ENCODE results near the gene VTI1A. TPM values are rescaled to one million over a fixed set of nuclear protein-coding genes. Genes with fewer than 3 reads are reported as not detected.

The VTI1A gene
- total RNA-seq, 1 donor from 2014 or later, result 39.4 TPM

DNA sequence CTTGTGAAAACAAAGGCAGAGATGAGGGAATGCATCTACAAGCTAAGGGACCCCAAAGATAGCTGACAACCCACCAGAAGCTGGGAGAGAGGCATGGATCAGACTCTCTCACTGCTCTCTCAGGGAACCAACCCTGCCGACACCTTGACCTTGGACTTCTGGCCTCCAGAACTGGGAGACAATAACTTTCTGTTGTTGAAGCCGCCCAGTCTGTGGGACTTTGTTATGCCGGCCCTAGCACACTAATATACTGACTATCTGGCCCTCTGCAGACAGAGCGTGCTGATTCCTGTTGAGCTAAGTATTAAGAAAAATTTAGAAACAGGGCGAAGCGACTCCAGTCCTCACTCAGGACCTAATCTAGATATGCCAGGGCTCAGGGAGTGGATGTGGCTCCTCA is 358.7 kb downstream of the VTI1A start:
- H3K27me3 Mint-ChIP-seq, result no peaks in the 10 kb centered on the region
- H3K36me3 Mint-ChIP-seq (ENCODE audit: insufficient read depth), result peaks cover 3% of the 10 kb centered on the region
- TF ChIP-seq, protein P1, sequence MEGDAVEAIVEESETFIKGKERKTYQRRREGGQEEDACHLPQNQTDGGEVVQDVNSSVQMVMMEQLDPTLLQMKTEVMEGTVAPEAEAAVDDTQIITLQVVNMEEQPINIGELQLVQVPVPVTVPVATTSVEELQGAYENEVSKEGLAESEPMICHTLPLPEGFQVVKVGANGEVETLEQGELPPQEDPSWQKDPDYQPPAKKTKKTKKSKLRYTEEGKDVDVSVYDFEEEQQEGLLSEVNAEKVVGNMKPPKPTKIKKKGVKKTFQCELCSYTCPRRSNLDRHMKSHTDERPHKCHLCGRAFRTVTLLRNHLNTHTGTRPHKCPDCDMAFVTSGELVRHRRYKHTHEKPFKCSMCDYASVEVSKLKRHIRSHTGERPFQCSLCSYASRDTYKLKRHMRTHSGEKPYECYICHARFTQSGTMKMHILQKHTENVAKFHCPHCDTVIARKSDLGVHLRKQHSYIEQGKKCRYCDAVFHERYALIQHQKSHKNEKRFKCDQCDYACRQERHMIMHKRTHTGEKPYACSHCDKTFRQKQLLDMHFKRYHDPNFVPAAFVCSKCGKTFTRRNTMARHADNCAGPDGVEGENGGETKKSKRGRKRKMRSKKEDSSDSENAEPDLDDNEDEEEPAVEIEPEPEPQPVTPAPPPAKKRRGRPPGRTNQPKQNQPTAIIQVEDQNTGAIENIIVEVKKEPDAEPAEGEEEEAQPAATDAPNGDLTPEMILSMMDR (IDR thresholded peaks at IDR 0.05; ENCODE audit: unreplicated experiment), result no peak
- H3K4me3 Mint-ChIP-seq (ENCODE audit: low read depth), result no peak overlapping the region
- peaks cover 36% of the 10 kb centered on the region for H3K4me1 Mint-ChIP-seq (ENCODE audit: low read depth)
- H3K27ac Mint-ChIP-seq, result no peak overlapping the region
- no peak for DNase-seq (ENCODE audit: low spot score, unreplicated experiment)
- H3K9me3 Mint-ChIP-seq (ENCODE audit: low read depth), result peaks cover 3% of the 10 kb centered on the region

DNA sequence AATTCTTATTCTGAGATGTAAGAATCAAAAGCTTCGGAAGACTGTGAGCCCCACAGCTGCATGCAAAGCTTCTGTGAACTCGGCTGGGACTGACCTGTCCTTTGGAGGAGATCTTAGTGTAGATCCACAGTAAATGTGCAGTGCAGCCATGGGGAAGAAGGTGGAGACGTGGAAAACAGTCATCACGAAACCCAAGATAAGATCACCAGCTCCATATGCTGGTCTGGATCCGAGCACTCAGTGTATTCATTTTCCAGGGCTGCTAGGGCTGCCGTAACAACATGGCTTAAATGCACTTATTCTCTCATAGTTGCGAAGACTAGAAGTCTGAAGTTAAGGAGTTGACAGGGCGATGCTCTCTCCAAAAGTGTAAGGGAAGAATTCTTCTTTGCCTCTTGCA is 360.0 kb downstream of the VTI1A start:
- Mint-ChIP-seq H3K9me3 (ENCODE audit: low read depth) (no peaks in the 10 kb centered on the region), H3K36me3 (ENCODE audit: insufficient read depth) (peaks cover 3% of the 10 kb centered on the region), H3K4me3 (ENCODE audit: low read depth) (no peak overlapping the region), H3K27ac (no peak overlapping the region), H3K27me3 (no peaks in the 10 kb centered on the region), H3K4me1 (ENCODE audit: low read depth) (peaks cover 35% of the 10 kb centered on the region)
- no peak for DNase-seq (ENCODE audit: low spot score, unreplicated experiment)
- TF ChIP-seq, protein P1 (IDR thresholded peaks at IDR 0.05; ENCODE audit: unreplicated experiment), result no peak

DNA sequence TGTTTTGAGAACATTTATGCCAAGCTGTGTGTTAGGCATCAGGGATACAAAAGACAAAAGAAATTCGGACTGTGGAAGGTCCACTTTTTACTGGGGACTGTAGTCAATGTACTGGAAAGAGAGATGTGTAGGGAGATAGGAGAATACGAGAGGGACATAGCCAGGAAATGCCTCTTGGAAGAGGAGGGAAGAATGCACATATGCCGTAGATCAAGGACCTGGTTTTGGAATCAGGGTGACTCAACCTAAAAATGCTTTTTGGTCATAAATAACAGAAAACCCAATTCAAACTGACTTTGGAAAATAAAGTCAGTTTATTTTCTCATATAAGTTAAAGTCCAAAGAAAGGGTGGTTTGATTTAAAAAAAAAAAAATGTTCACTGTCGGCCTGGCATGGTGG is 362.7 kb downstream of the VTI1A start:
- no peaks in the 10 kb centered on the region for H3K9me3 Mint-ChIP-seq (ENCODE audit: low read depth)

DNA sequence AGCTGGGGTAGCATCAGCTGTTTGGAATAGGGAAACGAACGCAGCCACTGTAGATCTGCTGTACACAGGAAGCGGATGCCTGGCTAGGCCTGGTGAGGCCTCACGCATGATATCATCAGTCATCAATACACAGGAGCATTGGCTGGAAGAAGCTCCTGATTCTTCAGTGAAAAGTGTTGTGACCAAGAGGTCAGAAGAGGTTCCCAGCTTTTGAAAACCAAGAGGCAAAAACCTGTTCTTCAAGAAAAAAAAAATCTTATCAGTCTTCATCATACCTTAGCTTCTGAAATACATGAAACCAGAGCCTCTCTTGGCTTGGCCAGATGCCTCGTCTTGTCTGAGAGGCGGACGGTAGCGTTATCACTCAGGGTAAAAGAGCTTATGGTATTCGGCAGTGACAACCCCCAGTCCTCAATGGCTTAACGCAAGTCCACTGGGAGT is 363.7 kb downstream of the VTI1A start:
- Mint-ChIP-seq H3K4me1 (ENCODE audit: low read depth) (peaks cover 47% of the 10 kb centered on the region), H3K27ac (peak overlapping the region; percentile 67), H3K4me3 (ENCODE audit: low read depth) (peak overlapping the region; percentile 14), H3K9me3 (ENCODE audit: low read depth) (no peaks in the 10 kb centered on the region), H3K27me3 (no peaks in the 10 kb centered on the region), H3K36me3 (ENCODE audit: insufficient read depth) (peaks cover 3% of the 10 kb centered on the region)
- DNase-seq (ENCODE audit: low spot score, unreplicated experiment), result no peak
- TF ChIP-seq, protein P1 (IDR thresholded peaks at IDR 0.05; ENCODE audit: unreplicated experiment), result no peak

More for the DNA sequence above, 362.7 kb downstream of the VTI1A start:
- TF ChIP-seq, protein P1 (IDR thresholded peaks at IDR 0.05; ENCODE audit: unreplicated experiment), result no peak
- peaks cover 3% of the 10 kb centered on the region for H3K36me3 Mint-ChIP-seq (ENCODE audit: insufficient read depth)
- H3K4me1 Mint-ChIP-seq (ENCODE audit: low read depth), result peaks cover 40% of the 10 kb centered on the region
- no peak for DNase-seq (ENCODE audit: low spot score, unreplicated experiment)
- H3K4me3 Mint-ChIP-seq (ENCODE audit: low read depth), result no peak overlapping the region
- H3K27me3 Mint-ChIP-seq, result no peaks in the 10 kb centered on the region
- H3K27ac Mint-ChIP-seq, result peak overlapping the region; percentile 37

DNA sequence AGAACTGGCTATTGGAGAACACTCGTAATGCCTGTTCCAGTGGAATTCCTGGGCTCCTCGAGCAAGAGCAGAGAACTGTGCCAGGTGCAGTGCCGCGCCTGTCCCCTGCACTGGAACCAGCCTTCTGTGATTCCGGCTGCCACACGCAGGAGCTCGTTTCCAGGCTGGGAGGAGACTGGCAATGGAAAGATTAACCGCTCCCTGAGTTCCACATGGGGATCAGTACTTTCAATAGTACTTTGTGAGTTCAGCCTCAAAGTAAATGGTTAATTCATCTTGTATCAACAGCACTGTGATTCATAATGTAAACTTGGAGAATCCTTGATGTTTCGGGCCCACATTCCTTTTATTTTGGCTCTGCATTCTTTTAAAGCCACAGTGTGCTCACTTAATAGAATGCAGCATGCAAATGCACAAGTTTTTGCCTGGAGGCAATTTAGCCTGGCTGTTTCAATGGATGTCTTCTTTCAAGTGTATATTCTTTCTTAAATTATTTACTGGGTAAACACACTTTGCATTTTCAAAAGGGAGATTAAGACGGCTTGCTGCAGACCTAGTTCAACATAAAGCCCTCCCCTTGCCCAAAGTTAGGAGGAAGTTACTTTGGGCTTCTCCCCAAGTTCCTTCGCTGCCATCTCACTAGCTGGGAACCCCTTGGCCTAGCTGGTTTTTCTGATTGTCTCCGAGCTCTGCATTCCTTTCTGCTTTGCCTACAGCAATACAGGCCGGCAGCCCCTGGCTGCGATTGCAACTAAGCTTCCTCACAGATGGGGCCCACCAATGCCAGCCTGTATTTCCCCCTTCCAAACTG is 364.9 kb downstream of the VTI1A start:
- TF ChIP-seq, protein P1 (IDR thresholded peaks at IDR 0.05; ENCODE audit: unreplicated experiment), result no peak
- H3K36me3 Mint-ChIP-seq (ENCODE audit: insufficient read depth), result peaks cover 3% of the 10 kb centered on the region
- peak overlapping the region; percentile 37 for H3K4me3 Mint-ChIP-seq (ENCODE audit: low read depth)
- H3K27me3 Mint-ChIP-seq, result no peaks in the 10 kb centered on the region
- H3K9me3 Mint-ChIP-seq (ENCODE audit: low read depth), result no peaks in the 10 kb centered on the region
- H3K4me1 Mint-ChIP-seq (ENCODE audit: low read depth), result peaks cover 57% of the 10 kb centered on the region
- DNase-seq (ENCODE audit: low spot score, unreplicated experiment), result no peak
- peak overlapping the region; percentile 85 for H3K27ac Mint-ChIP-seq
